ENCODE results near the gene CEP162.

The CEP162 gene

GRCh38 chr6:84222426-84222825, 5.0 kb downstream of the CEP162 start:
- no peak for TF ChIP-seq ARNTL (CRISPR knock-in tag; IDR thresholded peaks at IDR 0.05; ENCODE audit: borderline replicate concordance, low read depth)
- TF ChIP-seq, protein P1, sequence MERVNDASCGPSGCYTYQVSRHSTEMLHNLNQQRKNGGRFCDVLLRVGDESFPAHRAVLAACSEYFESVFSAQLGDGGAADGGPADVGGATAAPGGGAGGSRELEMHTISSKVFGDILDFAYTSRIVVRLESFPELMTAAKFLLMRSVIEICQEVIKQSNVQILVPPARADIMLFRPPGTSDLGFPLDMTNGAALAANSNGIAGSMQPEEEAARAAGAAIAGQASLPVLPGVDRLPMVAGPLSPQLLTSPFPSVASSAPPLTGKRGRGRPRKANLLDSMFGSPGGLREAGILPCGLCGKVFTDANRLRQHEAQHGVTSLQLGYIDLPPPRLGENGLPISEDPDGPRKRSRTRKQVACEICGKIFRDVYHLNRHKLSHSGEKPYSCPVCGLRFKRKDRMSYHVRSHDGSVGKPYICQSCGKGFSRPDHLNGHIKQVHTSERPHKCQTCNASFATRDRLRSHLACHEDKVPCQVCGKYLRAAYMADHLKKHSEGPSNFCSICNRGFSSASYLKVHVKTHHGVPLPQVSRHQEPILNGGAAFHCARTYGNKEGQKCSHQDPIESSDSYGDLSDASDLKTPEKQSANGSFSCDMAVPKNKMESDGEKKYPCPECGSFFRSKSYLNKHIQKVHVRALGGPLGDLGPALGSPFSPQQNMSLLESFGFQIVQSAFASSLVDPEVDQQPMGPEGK (CRISPR knock-in tag; IDR thresholded peaks at IDR 0.05; ENCODE audit: borderline replicate concordance) = no peak
- TF ChIP-seq CSDC2 (CRISPR knock-in tag; IDR thresholded peaks at IDR 0.05) = no peak
- TF ChIP-seq OSR1 (CRISPR knock-in tag; IDR thresholded peaks at IDR 0.05) = no peak
- TF ChIP-seq BACH2 (CRISPR knock-in tag; IDR thresholded peaks at IDR 0.05; ENCODE audit: borderline replicate concordance) = no peak
- TF ChIP-seq ISL1 (CRISPR knock-in tag; IDR thresholded peaks at IDR 0.05) = no peak
- TF ChIP-seq POU6F1 (CRISPR knock-in tag; IDR thresholded peaks at IDR 0.05; ENCODE audit: borderline replicate concordance, low read depth) = no peak
- no peak for TF ChIP-seq CREB5 (CRISPR knock-in tag; IDR thresholded peaks at IDR 0.05; ENCODE audit: low read depth)
- no peak for TF ChIP-seq TSHZ2 (CRISPR knock-in tag; IDR thresholded peaks at IDR 0.05)
- no peak for TF ChIP-seq ZFP30 (CRISPR knock-in tag; IDR thresholded peaks at IDR 0.05)
- TF ChIP-seq ZFP3 (CRISPR knock-in tag; IDR thresholded peaks at IDR 0.05) = no peak
- no peak for TF ChIP-seq GLIS3 (CRISPR knock-in tag; IDR thresholded peaks at IDR 0.05)
- TF ChIP-seq ZC3H10 (CRISPR knock-in tag; IDR thresholded peaks at IDR 0.05) = no peak
- no peak for TF ChIP-seq RARB (CRISPR knock-in tag; IDR thresholded peaks at IDR 0.05)
- no peak for TF ChIP-seq ZNF8 (CRISPR knock-in tag; IDR thresholded peaks at IDR 0.05)
- no peak for TF ChIP-seq CSRNP3 (CRISPR knock-in tag; IDR thresholded peaks at IDR 0.05)
- no peak for TF ChIP-seq ZNF565 (CRISPR knock-in tag; conservative IDR thresholded peaks at IDR 0.05; ENCODE audit: low read depth)
- no peak for TF ChIP-seq ESRRG (CRISPR knock-in tag; IDR thresholded peaks at IDR 0.05)
- no peak for TF ChIP-seq TOX (CRISPR knock-in tag; IDR thresholded peaks at IDR 0.05; ENCODE audit: borderline replicate concordance)
- no peak for ATAC-seq

GRCh38 chr6:84220809-84221409, 6.5 kb downstream of the CEP162 start:
- TF ChIP-seq ZNF70 (CRISPR knock-in tag; IDR thresholded peaks at IDR 0.05) = no peak
- no peak for TF ChIP-seq ZNF565 (CRISPR knock-in tag; conservative IDR thresholded peaks at IDR 0.05; ENCODE audit: low read depth)
- TF ChIP-seq ISL1 (CRISPR knock-in tag; IDR thresholded peaks at IDR 0.05) = no peak
- peak; percentile 45; the same call in 2 of the 3 replicates for ATAC-seq

GRCh38 chr6:84218091-84218490, 9.4 kb downstream of the CEP162 start:
- TF ChIP-seq ZFP3 (CRISPR knock-in tag; IDR thresholded peaks at IDR 0.05) = no peak
- ATAC-seq = no peak

DNA sequence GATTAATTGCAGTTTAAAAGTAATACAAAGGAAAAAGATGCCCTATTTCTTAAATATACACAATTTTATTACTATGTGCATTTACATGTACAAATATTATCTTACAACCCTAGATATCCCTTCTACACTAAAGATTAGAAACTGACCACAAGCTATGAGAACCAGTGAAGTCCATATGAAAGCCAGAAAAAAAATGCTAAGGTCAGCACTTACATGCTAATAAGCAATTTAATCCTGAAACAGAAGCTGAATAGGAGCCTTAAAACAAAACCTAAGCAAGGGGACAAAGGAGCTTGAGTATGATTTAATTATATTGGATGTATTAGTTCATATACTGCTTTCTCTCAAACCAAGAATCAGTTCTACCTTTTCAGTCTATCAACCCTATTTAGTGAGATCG, 14.2 kb downstream of the CEP162 start:
- no peak for ATAC-seq
- TF ChIP-seq CREB5 (CRISPR knock-in tag; IDR thresholded peaks at IDR 0.05; ENCODE audit: low read depth) (no peak), ZC3H10 (CRISPR knock-in tag; IDR thresholded peaks at IDR 0.05) (no peak), ZNF70 (CRISPR knock-in tag; IDR thresholded peaks at IDR 0.05) (no peak), TSHZ2 (CRISPR knock-in tag; IDR thresholded peaks at IDR 0.05) (no peak), ZNF565 (CRISPR knock-in tag; conservative IDR thresholded peaks at IDR 0.05; ENCODE audit: low read depth) (no peak), ZFP30 (CRISPR knock-in tag; IDR thresholded peaks at IDR 0.05) (no peak), ZFP3 (CRISPR knock-in tag; IDR thresholded peaks at IDR 0.05) (no peak), CSDC2 (CRISPR knock-in tag; IDR thresholded peaks at IDR 0.05) (no peak), ZNF8 (CRISPR knock-in tag; IDR thresholded peaks at IDR 0.05) (no peak), SNAI2 (CRISPR knock-in tag; IDR thresholded peaks at IDR 0.05) (no peak), GLIS3 (CRISPR knock-in tag; IDR thresholded peaks at IDR 0.05) (no peak), TOX (CRISPR knock-in tag; IDR thresholded peaks at IDR 0.05; ENCODE audit: borderline replicate concordance) (no peak), ESRRG (CRISPR knock-in tag; IDR thresholded peaks at IDR 0.05) (no peak)

Measured in SK-N-SH treated with all-trans-retinoic acid at 6 μM for 48 hours (cell line).